ENCODE measurements around the gene FAM120B.

The FAM120B gene

GRCh38 chr6:170439366-170440361 is 133.1 kb downstream of the FAM120B start:
- DNase-seq (ENCODE audit: insufficient read length, low spot score) (no peak), FAIRE-seq (no peak)
- TF ChIP-seq POLR2A (IDR thresholded peaks at IDR 0.05; ENCODE audit: low read depth, low read length): no peak
- TF ChIP-seq POU2F2 (IDR thresholded peaks at IDR 0.05; ENCODE audit: low read depth, low read length): no peak

- DNase-seq (ENCODE audit: insufficient read length, low spot score): no peak
- TF ChIP-seq POLR2AphosphoS5 (IDR thresholded peaks at IDR 0.05; ENCODE audit: low read depth, low read length): no peak
- no peak for TF ChIP-seq PAX5 (IDR thresholded peaks at IDR 0.05; ENCODE audit: insufficient read depth, low read length, severe bottlenecking)
- TF ChIP-seq POU2F2 (IDR thresholded peaks at IDR 0.05; ENCODE audit: low read depth, low read length): no peak
- TF ChIP-seq SPI1 (IDR thresholded peaks at IDR 0.05; ENCODE audit: low read depth, low read length): no peak
- TF ChIP-seq TAF1 (IDR thresholded peaks at IDR 0.05; ENCODE audit: low read depth, low read length): no peak
- no peak for TF ChIP-seq POLR2A (IDR thresholded peaks at IDR 0.05; ENCODE audit: low read depth, low read length)
- FAIRE-seq: no peak
Observed at GRCh38 chr6:170440437-170440836, 133.9 kb downstream of the FAM120B start.

GRCh38 chr6:170441316-170441715 is 134.8 kb downstream of the FAM120B start:
- no peak for DNase-seq (ENCODE audit: insufficient read length, low spot score)
- TF ChIP-seq TAF1 (IDR thresholded peaks at IDR 0.05; ENCODE audit: low read depth, low read length) (no peak), SPI1 (IDR thresholded peaks at IDR 0.05; ENCODE audit: low read depth, low read length) (no peak), POU2F2 (IDR thresholded peaks at IDR 0.05; ENCODE audit: low read depth, low read length) (no peak), POLR2A (IDR thresholded peaks at IDR 0.05; ENCODE audit: low read depth, low read length) (no peak), POLR2AphosphoS5 (IDR thresholded peaks at IDR 0.05; ENCODE audit: low read depth, low read length) (no peak), PAX5 (IDR thresholded peaks at IDR 0.05; ENCODE audit: insufficient read depth, low read length, severe bottlenecking) (no peak)
- FAIRE-seq: no peak

DNA sequence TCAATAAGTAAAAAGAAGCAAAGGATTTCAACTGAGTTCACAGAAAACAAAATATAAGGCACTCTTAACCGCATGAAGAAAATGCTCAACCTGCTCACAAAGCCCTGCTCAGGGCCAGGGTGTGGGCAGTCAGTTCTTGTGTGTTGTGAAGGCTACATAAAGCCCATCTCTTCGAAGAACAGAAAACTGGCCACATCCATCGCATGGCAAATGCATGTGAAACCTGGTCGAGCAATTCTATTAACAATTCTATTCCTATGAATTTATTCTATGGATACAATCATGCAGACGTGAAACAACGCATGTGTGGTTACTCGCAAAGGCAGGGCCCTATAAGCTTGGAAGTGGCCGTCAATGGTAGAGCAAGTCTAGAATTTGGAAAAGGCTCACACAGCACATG is 136.0 kb downstream of the FAM120B start:
- TF ChIP-seq POU2F2 (IDR thresholded peaks at IDR 0.05; ENCODE audit: low read depth, low read length) (no peak), SPI1 (IDR thresholded peaks at IDR 0.05; ENCODE audit: low read depth, low read length) (no peak), PAX5 (IDR thresholded peaks at IDR 0.05; ENCODE audit: insufficient read depth, low read length, severe bottlenecking) (no peak), POLR2AphosphoS5 (IDR thresholded peaks at IDR 0.05; ENCODE audit: low read depth, low read length) (no peak), TAF1 (IDR thresholded peaks at IDR 0.05; ENCODE audit: low read depth, low read length) (no peak), POLR2A (IDR thresholded peaks at IDR 0.05; ENCODE audit: low read depth, low read length) (no peak)
- FAIRE-seq: no peak
- DNase-seq (ENCODE audit: insufficient read length, low spot score): no peak

- TF ChIP-seq TAF1 (IDR thresholded peaks at IDR 0.05; ENCODE audit: low read depth, low read length) (no peak), SPI1 (IDR thresholded peaks at IDR 0.05; ENCODE audit: low read depth, low read length) (no peak), PAX5 (IDR thresholded peaks at IDR 0.05; ENCODE audit: insufficient read depth, low read length, severe bottlenecking) (no peak), POLR2A (IDR thresholded peaks at IDR 0.05; ENCODE audit: low read depth, low read length) (no peak), POLR2AphosphoS5 (IDR thresholded peaks at IDR 0.05; ENCODE audit: low read depth, low read length) (no peak), POU2F2 (IDR thresholded peaks at IDR 0.05; ENCODE audit: low read depth, low read length) (no peak)
- FAIRE-seq (no peak), DNase-seq (ENCODE audit: insufficient read length, low spot score) (no peak)
Observed at GRCh38 chr6:170443151-170443662, 136.6 kb downstream of the FAM120B start.

DNA sequence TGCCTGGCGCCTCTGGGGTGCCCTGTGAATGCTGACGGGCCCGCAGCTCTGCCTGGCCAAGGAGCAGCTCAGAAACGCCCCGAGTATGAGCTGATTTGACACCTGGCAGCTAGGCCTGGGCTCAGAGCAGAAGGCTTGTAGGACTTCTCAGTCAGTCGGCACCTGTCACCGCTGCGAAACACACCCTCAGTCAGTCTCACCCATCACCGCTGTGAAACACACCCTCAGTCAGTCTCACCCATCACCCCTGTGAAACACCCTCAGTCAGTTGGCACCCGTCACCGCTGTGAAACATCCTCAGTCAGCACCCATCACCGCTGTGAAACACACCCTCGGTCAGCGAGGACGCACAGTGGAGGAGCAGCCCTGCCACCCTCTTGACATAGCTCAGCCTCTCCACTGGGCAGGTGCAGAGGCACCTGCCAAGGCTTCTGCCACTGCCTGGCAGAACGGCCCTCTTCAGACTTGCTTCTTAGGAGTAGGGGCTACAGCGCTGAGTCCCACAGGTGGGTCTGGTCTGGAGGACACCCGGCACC is 137.6 kb downstream of the FAM120B start:
- DNase-seq (ENCODE audit: insufficient read length, low spot score) (no peak), FAIRE-seq (no peak)
- TF ChIP-seq SPI1 (IDR thresholded peaks at IDR 0.05; ENCODE audit: low read depth, low read length): no peak
- TF ChIP-seq TAF1 (IDR thresholded peaks at IDR 0.05; ENCODE audit: low read depth, low read length): no peak
- TF ChIP-seq POLR2AphosphoS5 (IDR thresholded peaks at IDR 0.05; ENCODE audit: low read depth, low read length): no peak
- no peak for TF ChIP-seq POU2F2 (IDR thresholded peaks at IDR 0.05; ENCODE audit: low read depth, low read length)
- no peak for TF ChIP-seq POLR2A (IDR thresholded peaks at IDR 0.05; ENCODE audit: low read depth, low read length)
- no peak for TF ChIP-seq PAX5 (IDR thresholded peaks at IDR 0.05; ENCODE audit: insufficient read depth, low read length, severe bottlenecking)

- DNase-seq (ENCODE audit: insufficient read length, low spot score): no peak
- FAIRE-seq: no peak
- TF ChIP-seq PAX5 (IDR thresholded peaks at IDR 0.05; ENCODE audit: insufficient read depth, low read length, severe bottlenecking) (no peak), TAF1 (IDR thresholded peaks at IDR 0.05; ENCODE audit: low read depth, low read length) (no peak), POLR2AphosphoS5 (IDR thresholded peaks at IDR 0.05; ENCODE audit: low read depth, low read length) (no peak), POU2F2 (IDR thresholded peaks at IDR 0.05; ENCODE audit: low read depth, low read length) (no peak), POLR2A (IDR thresholded peaks at IDR 0.05; ENCODE audit: low read depth, low read length) (no peak), SPI1 (IDR thresholded peaks at IDR 0.05; ENCODE audit: low read depth, low read length) (no peak)
Observed at GRCh38 chr6:170444811-170445211, 138.3 kb downstream of the FAM120B start.

DNA sequence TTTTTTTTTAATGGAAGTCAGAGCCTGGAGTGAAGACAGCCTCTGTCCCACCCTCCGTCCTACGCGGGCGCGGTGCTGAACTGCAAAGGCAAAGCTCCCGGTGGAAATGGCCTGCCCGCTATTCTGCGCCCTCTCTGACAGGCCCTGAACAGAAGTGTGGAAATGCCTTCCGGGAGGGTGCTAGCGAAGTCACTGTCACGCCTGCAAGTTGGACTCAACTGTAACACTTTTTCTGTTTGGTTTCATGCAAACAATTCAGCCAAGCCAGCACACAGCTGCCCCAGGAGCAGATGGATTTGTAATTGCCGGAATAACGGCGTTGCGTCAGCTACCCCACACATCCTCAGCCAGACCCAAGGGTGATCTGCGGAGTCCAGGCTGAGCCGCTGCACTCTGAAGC is 138.9 kb downstream of the FAM120B start:
- FAIRE-seq: no peak
- TF ChIP-seq POU2F2 (IDR thresholded peaks at IDR 0.05; ENCODE audit: low read depth, low read length) (no peak), POLR2AphosphoS5 (IDR thresholded peaks at IDR 0.05; ENCODE audit: low read depth, low read length) (no peak), SPI1 (IDR thresholded peaks at IDR 0.05; ENCODE audit: low read depth, low read length) (no peak), PAX5 (IDR thresholded peaks at IDR 0.05; ENCODE audit: insufficient read depth, low read length, severe bottlenecking) (no peak), TAF1 (IDR thresholded peaks at IDR 0.05; ENCODE audit: low read depth, low read length) (no peak), POLR2A (IDR thresholded peaks at IDR 0.05; ENCODE audit: low read depth, low read length) (no peak)
- DNase-seq (ENCODE audit: insufficient read length, low spot score): no peak

- DNase-seq (ENCODE audit: insufficient read length, low spot score) (no peak), FAIRE-seq (no peak)
- no peak for TF ChIP-seq TAF1 (IDR thresholded peaks at IDR 0.05; ENCODE audit: low read depth, low read length)
- TF ChIP-seq POLR2A (IDR thresholded peaks at IDR 0.05; ENCODE audit: low read depth, low read length): no peak
- TF ChIP-seq PAX5 (IDR thresholded peaks at IDR 0.05; ENCODE audit: insufficient read depth, low read length, severe bottlenecking): no peak
- no peak for TF ChIP-seq POLR2AphosphoS5 (IDR thresholded peaks at IDR 0.05; ENCODE audit: low read depth, low read length)
- no peak for TF ChIP-seq POU2F2 (IDR thresholded peaks at IDR 0.05; ENCODE audit: low read depth, low read length)
- TF ChIP-seq SPI1 (IDR thresholded peaks at IDR 0.05; ENCODE audit: low read depth, low read length): no peak
Observed at GRCh38 chr6:170445971-170446370, 139.4 kb downstream of the FAM120B start.
